NT2/D1 (cell line): ENCODE measurements around the gene HES4.

ENCODE experiments used
- YY1 ChIP-seq: IDR thresholded peaks from 2 replicates; pipeline ENCODE4 v1.6.1; 2011; ENCODE audit not compliant: insufficient read length, insufficient read depth
- ZNF274 ChIP-seq: IDR thresholded peaks from 2 replicates; pipeline ENCODE4 v1.6.1; 2011; ENCODE audit warnings: mild to moderate bottlenecking, low read depth, low read length

DNA sequence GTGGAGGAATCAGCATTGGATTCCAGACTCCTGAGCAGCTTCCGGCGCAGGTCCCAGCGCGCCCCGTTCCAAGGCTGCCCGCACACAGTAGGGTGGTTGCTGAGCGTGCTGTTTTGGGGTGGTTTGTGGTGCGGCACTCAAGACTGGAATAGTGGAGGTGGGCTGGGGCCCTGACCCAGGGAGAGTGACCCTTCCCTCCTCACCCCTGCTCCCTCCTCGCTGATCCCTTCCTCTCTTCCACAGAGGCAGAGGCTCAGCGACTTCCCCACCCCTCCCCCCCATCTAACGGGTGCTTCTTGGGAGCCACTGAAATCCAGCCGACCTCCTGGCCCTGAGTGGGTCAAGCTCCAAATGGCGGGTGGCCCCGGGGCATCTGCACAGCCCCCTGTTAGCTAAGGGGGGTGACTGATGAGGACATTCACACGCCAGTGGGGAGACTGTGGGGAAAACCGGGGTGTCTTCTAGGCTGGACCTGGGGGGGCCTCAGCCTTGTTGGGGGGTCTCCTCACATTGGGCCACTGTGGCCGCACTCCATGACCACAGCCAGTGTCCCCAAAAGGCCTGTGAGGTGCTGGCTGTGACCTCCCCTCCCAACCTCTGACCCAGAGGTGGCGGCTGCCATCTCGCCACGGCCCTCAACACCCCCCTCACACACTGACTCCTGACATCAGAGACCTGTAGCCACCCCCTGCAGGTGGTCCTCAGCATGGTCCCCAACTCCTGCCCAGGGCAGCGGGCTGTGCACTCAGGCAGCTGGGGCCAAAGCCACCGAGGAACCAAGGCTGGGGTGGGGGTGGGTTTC is 3.9 kb upstream of the HES4 start:
- TF ChIP-seq ZNF274 = no peak
- TF ChIP-seq YY1 = no peak
